GM13976 (cell line): Measurements from ENCODE around the gene ADRA2A.

ENCODE experiments used
- DNase-seq: peaks from one replicate; pipeline ENCODE4 v3.0.0; 2012; ENCODE audit warnings: low spot score
- CTCF ChIP-seq: IDR thresholded peaks from 2 replicates; pipeline ENCODE4 v1.5.1; 2012; ENCODE audit warnings: borderline replicate concordance, mild to moderate bottlenecking; ENCODE audit not compliant: insufficient read depth; ENCODE audit errors: extremely low read depth, missing control alignments, control extremely low read depth
- in situ Hi-C: fragments of 300-500 bp; cut with MboI; formaldehyde crosslinking; loops from one replicate; pipeline ENCODE4 v1.12.0; 2022; ENCODE audit warnings: low sequenced_read_pairs, mixed read lengths, inconsistent platforms; ENCODE audit not compliant: unreplicated experiment

ADRA2A gene

DNA sequence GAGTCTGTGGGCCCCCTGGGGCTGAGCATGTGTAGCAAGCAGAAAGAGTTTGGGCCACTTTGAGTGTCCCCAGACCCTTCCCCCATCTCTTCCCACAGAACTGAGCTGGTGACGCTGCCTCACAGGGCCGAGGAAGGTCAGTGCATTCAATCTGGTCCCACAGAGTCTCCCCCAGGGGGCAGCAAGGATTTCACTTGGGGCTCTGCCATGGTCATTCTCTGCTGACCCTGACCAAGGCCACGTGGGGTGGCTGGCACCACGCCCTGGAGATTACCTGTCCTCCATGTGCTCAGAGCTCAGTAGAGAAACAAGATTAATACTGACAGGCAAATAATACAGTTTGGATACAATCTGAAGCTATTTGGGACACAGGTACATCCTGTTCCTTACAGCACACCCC lies 30.2 kb downstream of the ADRA2A start:
- in situ Hi-C loops: no loop called here
- DNase-seq: no peak
- TF ChIP-seq CTCF: no peak

GRCh38 chr10:111107846-111108245 lies 31.0 kb downstream of the ADRA2A start:
- DNase-seq: no peak
- in situ Hi-C loops: no loop called here
- no peak for TF ChIP-seq CTCF

- TF ChIP-seq CTCF: no peak
- DNase-seq: no peak
- in situ Hi-C loops: no loop called here
These were observed 31.6 kb downstream of the ADRA2A start for GRCh38 chr10:111108441-111108840.

GRCh38 chr10:111109501-111110242 lies 32.8 kb downstream of the ADRA2A start:
- DNase-seq: no peak
- in situ Hi-C loops: no loop called here
- no peak for TF ChIP-seq CTCF

DNA sequence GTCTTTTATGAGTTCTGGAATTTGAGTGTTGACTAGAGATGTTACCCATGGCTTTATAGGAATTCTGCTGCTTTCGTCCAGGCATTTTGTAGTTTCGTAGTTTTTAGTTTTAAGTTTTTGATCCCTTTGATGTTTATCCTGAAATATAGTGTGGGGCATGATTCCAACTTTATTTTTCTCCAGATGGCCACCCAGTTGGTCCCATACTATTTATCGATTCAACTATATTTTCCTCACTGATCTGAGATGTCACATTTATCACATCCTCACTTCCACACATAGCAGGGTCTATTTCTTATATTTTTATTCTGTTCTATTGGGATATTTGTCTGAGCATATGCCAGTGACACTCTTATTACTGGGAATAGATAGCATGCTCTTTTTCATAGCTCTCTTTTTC lies 33.9 kb downstream of the ADRA2A start:
- no peak for TF ChIP-seq CTCF
- in situ Hi-C loops: no loop called here

GRCh38 chr10:111112333-111112732 lies 35.5 kb downstream of the ADRA2A start:
- DNase-seq: no peak
- TF ChIP-seq CTCF: no peak
- in situ Hi-C loops: no loop called here

More for the DNA sequence above, 33.9 kb downstream of the ADRA2A start:
- no peak for DNase-seq
